ENCODE measurements around the gene LIN54.

DNA sequence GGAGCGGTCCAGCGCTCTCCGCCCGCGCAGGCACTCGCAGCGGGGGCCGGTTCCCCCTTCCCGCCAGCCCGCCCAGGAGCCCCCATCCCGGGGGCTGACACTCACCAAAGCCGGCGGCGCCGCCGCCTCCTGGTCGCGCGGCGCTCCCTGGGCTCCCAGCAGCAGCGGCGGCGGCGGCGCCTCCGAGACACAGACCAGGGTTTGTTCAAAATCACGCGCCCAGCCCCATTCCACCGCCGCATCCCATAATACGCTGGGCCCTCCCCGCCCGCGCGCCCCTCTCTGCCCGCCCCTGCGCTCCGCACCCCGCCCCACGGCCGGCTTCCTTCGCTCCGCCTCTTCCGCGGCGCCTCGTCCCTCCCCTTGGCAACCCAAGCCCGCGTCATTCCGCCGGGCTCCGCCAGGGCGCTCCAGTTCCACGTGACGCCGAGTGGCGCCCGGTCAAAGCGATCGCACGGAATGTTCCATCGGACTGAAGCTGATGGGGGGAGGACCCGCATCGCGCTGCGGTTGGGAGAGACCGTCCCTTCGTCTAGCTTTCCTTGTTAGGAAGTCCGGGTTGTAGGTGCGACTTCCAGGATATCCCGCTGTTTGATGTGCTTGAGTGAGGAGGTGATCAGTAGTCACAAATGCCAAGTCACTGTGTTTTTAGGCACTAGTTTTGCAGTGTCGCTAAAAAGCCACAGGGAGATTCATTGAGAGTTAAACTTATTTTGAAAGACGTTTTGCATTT lies 2.2 kb upstream of the LIN54 start:
- TF ChIP-seq, protein P1, sequence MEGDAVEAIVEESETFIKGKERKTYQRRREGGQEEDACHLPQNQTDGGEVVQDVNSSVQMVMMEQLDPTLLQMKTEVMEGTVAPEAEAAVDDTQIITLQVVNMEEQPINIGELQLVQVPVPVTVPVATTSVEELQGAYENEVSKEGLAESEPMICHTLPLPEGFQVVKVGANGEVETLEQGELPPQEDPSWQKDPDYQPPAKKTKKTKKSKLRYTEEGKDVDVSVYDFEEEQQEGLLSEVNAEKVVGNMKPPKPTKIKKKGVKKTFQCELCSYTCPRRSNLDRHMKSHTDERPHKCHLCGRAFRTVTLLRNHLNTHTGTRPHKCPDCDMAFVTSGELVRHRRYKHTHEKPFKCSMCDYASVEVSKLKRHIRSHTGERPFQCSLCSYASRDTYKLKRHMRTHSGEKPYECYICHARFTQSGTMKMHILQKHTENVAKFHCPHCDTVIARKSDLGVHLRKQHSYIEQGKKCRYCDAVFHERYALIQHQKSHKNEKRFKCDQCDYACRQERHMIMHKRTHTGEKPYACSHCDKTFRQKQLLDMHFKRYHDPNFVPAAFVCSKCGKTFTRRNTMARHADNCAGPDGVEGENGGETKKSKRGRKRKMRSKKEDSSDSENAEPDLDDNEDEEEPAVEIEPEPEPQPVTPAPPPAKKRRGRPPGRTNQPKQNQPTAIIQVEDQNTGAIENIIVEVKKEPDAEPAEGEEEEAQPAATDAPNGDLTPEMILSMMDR (IDR thresholded peaks at IDR 0.05): peak; percentile 58 to 95 (median 84)
- TF ChIP-seq POLR2A (IDR thresholded peaks at IDR 0.05): peak in 2 of 4 donors; percentile 33 to 74
- peak in 1 of 4 donors; percentile 75 for TF ChIP-seq EP300 (IDR thresholded peaks at IDR 0.05)
